Prostate gland (tissue), 2 donors: ENCODE measurements around the gene EPN3. TPM values are rescaled to one million over a fixed set of nuclear protein-coding genes. Genes with fewer than 3 reads are reported as not detected.

Experiments
- DNase-seq: peaks from one replicate; pipeline ENCODE4 v3.0.0-alpha.2; 2019; ENCODE audit warnings: low spot score
- H3K27ac ChIP-seq, 2 donors: fragments of 200-600 bp; sonication (generic); 2 replicates each; pipeline ENCODE4 v1.5.1; 2017 to 2019
- H3K27me3 ChIP-seq: fragments of 200-600 bp; sonication (generic); replicated peaks from 2 replicates; pipeline ENCODE4 v1.5.1; 2019; ENCODE audit not compliant: insufficient read depth
- H3K36me3 ChIP-seq, 2 donors: fragments of 200-600 bp; sonication (generic); 1 replicate in 1 of 2; 2 replicates in 1 of 2; pipeline versions ENCODE4 v1.5.1 to v1.8.1; 2017 to 2019
- H3K4me1 ChIP-seq: fragments of 200-600 bp; sonication (generic); replicated peaks from 2 replicates; pipeline ENCODE4 v1.5.1; 2019
- H3K4me3 ChIP-seq, 2 donors: fragments of 200-600 bp; sonication (generic); 2 replicates each; pipeline ENCODE4 v1.5.1; 2017 to 2019
- H3K9me3 ChIP-seq: fragments of 200-600 bp; sonication (generic); 2 replicates; pipeline ENCODE4 v1.5.1; 2017
- CTCF ChIP-seq, 4 experiments: fragments of 200-600 bp in 2 of 4; fragments of 450-650 bp in 2 of 4; sonication (generic) in 2 of 4; IDR thresholded peaks; 1 replicate in 3 of 4; 2 replicates in 1 of 4; pipeline ENCODE4 v1.5.1; 2016 to 2019; ENCODE audit warnings: antibody characterized with exemption in 4 of 4, mild to moderate bottlenecking in 2 of 4, moderate library complexity in 2 of 4
- POLR2A ChIP-seq: fragments of 450-650 bp; IDR thresholded peaks from one replicate; pipeline ENCODE4 v1.6.1; 2016; ENCODE audit warnings: antibody characterized with exemption, mild to moderate bottlenecking
- POLR2AphosphoS5 ChIP-seq: sonication (generic); formaldehyde crosslinking; IDR thresholded peaks from one replicate; pipeline ENCODE4 v1.6.1; 2017; ENCODE audit warnings: antibody characterized with exemption
- WGBS: methylation state at CpG from one replicate; pipeline ENCODE4 v1.1.5; 2018; 5-methylcytosine and 5-hydroxymethylcytosine counted together
- intact Hi-C: fragments of 100-400 bp; cut with DNase I; formaldehyde crosslinking; loops from one replicate; pipeline ENCODE4 v1.14.2; 2022
- total RNA-seq, 2 donors: library from RNA; depleted of rRNA; stranded (reverse); fragments of >200 nt; gene quantifications; one replicate each; pipeline ENCODE4 v1.1.0, GENCODE V29; 2016

EPN3 gene
- total RNA-seq, 2 donors from 2014 or later: 60.8 to 108 TPM

- WGBS: 52% methylated on average over 1 of the region's 1 CpG
- intact Hi-C loops: no loop called here
- TF ChIP-seq CTCF (IDR thresholded peaks at IDR 0.05) (no peak), POLR2AphosphoS5 (no peak), POLR2A (no peak)
- no peak overlapping the region for H3K4me3 ChIP-seq
- no peaks in the 10 kb centered on the region for H3K36me3 ChIP-seq
- no peaks in the 10 kb centered on the region for H3K9me3 ChIP-seq
- no peak for DNase-seq
- H3K27ac ChIP-seq: no peak overlapping the region
- no peaks in the 10 kb centered on the region for H3K27me3 ChIP-seq
- no peaks in the 10 kb centered on the region for H3K4me1 ChIP-seq
Observed at GRCh38 chr17:50491505-50491904, 41.0 kb upstream of the EPN3 start.

GRCh38 chr17:50492214-50492613 lies 40.3 kb upstream of the EPN3 start:
- intact Hi-C loops: no loop called here
- no peak overlapping the region for H3K27ac ChIP-seq
- H3K4me3 ChIP-seq: no peak overlapping the region
- DNase-seq: no peak
- TF ChIP-seq POLR2A (no peak), POLR2AphosphoS5 (no peak), CTCF (IDR thresholded peaks at IDR 0.05) (no peak)
- no peaks in the 10 kb centered on the region for H3K27me3 ChIP-seq
- no peaks in the 10 kb centered on the region for H3K4me1 ChIP-seq
- 85% methylated on average over 8 of the region's 8 CpGs for WGBS
- no peaks in the 10 kb centered on the region for H3K36me3 ChIP-seq
- no peaks in the 10 kb centered on the region for H3K9me3 ChIP-seq

GRCh38 chr17:50493744-50494143 lies 38.8 kb upstream of the EPN3 start:
- no peak for TF ChIP-seq CTCF (IDR thresholded peaks at IDR 0.05)
- no peak for TF ChIP-seq POLR2A
- TF ChIP-seq POLR2AphosphoS5: no peak
- Histone ChIP-seq H3K27me3 (no peaks in the 10 kb centered on the region), H3K4me3 (no peak overlapping the region), H3K36me3 (no peaks in the 10 kb centered on the region), H3K9me3 (no peaks in the 10 kb centered on the region), H3K4me1 (no peaks in the 10 kb centered on the region), H3K27ac (no peak overlapping the region)
- DNase-seq: no peak
- intact Hi-C loops: no loop called here
- 28% methylated on average over 3 of the region's 3 CpGs for WGBS

GRCh38 chr17:50495217-50495823 lies 37.2 kb upstream of the EPN3 start:
- intact Hi-C loops: no loop called here
- Histone ChIP-seq H3K36me3 (no peaks in the 10 kb centered on the region), H3K27me3 (no peaks in the 10 kb centered on the region), H3K4me3 (no peak overlapping the region), H3K9me3 (no peaks in the 10 kb centered on the region), H3K4me1 (no peaks in the 10 kb centered on the region), H3K27ac (no peak overlapping the region)
- no peak for TF ChIP-seq POLR2AphosphoS5
- TF ChIP-seq POLR2A: no peak
- no peak for TF ChIP-seq CTCF (IDR thresholded peaks at IDR 0.05)
- WGBS: 90% methylated on average over 8 of the region's 8 CpGs
- no peak for DNase-seq

- no peak for DNase-seq
- TF ChIP-seq POLR2A (no peak), CTCF (IDR thresholded peaks at IDR 0.05) (no peak), POLR2AphosphoS5 (no peak)
- Histone ChIP-seq H3K4me1 (no peaks in the 10 kb centered on the region), H3K36me3 (no peaks in the 10 kb centered on the region), H3K4me3 (no peak overlapping the region), H3K9me3 (no peaks in the 10 kb centered on the region), H3K27ac (no peak overlapping the region), H3K27me3 (no peaks in the 10 kb centered on the region)
- WGBS: 99% methylated on average over 8 of the region's 8 CpGs
- intact Hi-C loops: no loop called here
Observed at GRCh38 chr17:50495918-50496317, 36.6 kb upstream of the EPN3 start.
